Liver (tissue), 9 donors: Measurements from ENCODE around the gene STH. TPM values are rescaled to one million over a fixed set of nuclear protein-coding genes. Genes with fewer than 3 reads are reported as not detected.

ENCODE experiments used
- DNase-seq: peaks from one replicate; pipeline ENCODE4 v3.0.0-alpha.2; 2017; ENCODE audit warnings: low spot score
- H3K27ac ChIP-seq, 2 donors: one replicate each; pipeline ENCODE4 v1.7.0; 2013; ENCODE audit warnings: inconsistent platforms in 2 of 2, low read length in 2 of 2, control low read depth in 1 of 2, low read depth in 1 of 2, mild to moderate bottlenecking in 1 of 2
- H3K27me3 ChIP-seq, 4 donors: one replicate each; pipeline versions ENCODE4 v1.6.1 to v1.7.0; 2013; ENCODE audit warnings: low read length in 3 of 4, inconsistent platforms in 1 of 4, mild to moderate bottlenecking in 1 of 4, moderate library complexity in 1 of 4; ENCODE audit not compliant: control insufficient read depth in 4 of 4, insufficient read depth in 4 of 4
- H3K36me3 ChIP-seq, 4 donors: one replicate each; pipeline versions ENCODE4 v1.6.1 to v1.7.0; 2013; ENCODE audit warnings: low read length in 3 of 4, mild to moderate bottlenecking in 3 of 4, low read depth in 1 of 4, moderate library complexity in 1 of 4; ENCODE audit not compliant: control insufficient read depth in 4 of 4, insufficient read depth in 3 of 4
- H3K4me1 ChIP-seq, 4 donors: one replicate each; pipeline versions ENCODE4 v1.6.1 to v1.7.0; 2013; ENCODE audit warnings: low read length in 3 of 4, mild to moderate bottlenecking in 3 of 4, moderate library complexity in 1 of 4; ENCODE audit not compliant: control insufficient read depth in 4 of 4, insufficient read depth in 4 of 4
- H3K4me3 ChIP-seq, 3 donors: one replicate each; pipeline versions ENCODE4 v1.6.1 to v1.7.0; 2013; ENCODE audit warnings: low read length in 3 of 3, control low read depth in 1 of 3, low read depth in 1 of 3, mild to moderate bottlenecking in 1 of 3
- H3K9ac ChIP-seq, 2 donors: one replicate each; pipeline ENCODE4 v1.7.0; 2013; ENCODE audit warnings: low read length in 2 of 2, mild to moderate bottlenecking in 2 of 2, moderate library complexity in 2 of 2, control low read depth in 1 of 2, low read depth in 1 of 2
- H3K9me3 ChIP-seq, 4 donors: one replicate each; pipeline versions ENCODE4 v1.6.1 to v1.7.0; 2013; ENCODE audit warnings: low read length in 3 of 4; ENCODE audit not compliant: control insufficient read depth in 4 of 4
- EGR1 ChIP-seq, 2 donors: IDR thresholded peaks; 2 replicates each; pipeline ENCODE4 v1.6.1; 2016 to 2018; ENCODE audit warnings: antibody characterized with exemption in 2 of 2, low read depth in 2 of 2
- FOXA1 ChIP-seq: IDR thresholded peaks from 2 replicates; pipeline ENCODE4 v1.6.1; 2016; ENCODE audit warnings: antibody characterized with exemption
- HNF4A ChIP-seq, 2 donors: conservative IDR thresholded peaks; 2 replicates each; pipeline ENCODE4 v1.6.1; 2016; ENCODE audit warnings: antibody characterized with exemption in 2 of 2, mild to moderate bottlenecking in 2 of 2
- NR2F2 ChIP-seq: IDR thresholded peaks from 2 replicates; pipeline ENCODE4 v1.6.1; 2016; ENCODE audit warnings: antibody characterized with exemption
- RAD21 ChIP-seq, 2 donors: IDR thresholded peaks; 2 replicates each; pipeline ENCODE4 v1.6.1; 2016; ENCODE audit warnings: antibody characterized with exemption in 2 of 2, mild to moderate bottlenecking in 2 of 2
- RXRA ChIP-seq, 2 donors: IDR thresholded peaks; 2 replicates each; pipeline ENCODE4 v1.6.1; 2017 to 2018; ENCODE audit warnings: antibody characterized with exemption in 2 of 2, mild to moderate bottlenecking in 1 of 2
- SP1 ChIP-seq: IDR thresholded peaks from 2 replicates; pipeline ENCODE4 v1.6.1; 2018; ENCODE audit warnings: antibody characterized with exemption, mild to moderate bottlenecking
- TAF1 ChIP-seq: conservative IDR thresholded peaks from 2 replicates; pipeline ENCODE4 v1.6.1; 2016; ENCODE audit warnings: antibody characterized with exemption, mild to moderate bottlenecking
- YY1 ChIP-seq: IDR thresholded peaks from 2 replicates; pipeline ENCODE4 v1.6.1; 2016; ENCODE audit warnings: antibody characterized with exemption, mild to moderate bottlenecking
- WGBS: extraction: QIAGEN DNeasy Blood & Tissue Kit; methylation state at CpG from one replicate; pipeline ENCODE4 v1.1.7; 2013; 5-methylcytosine and 5-hydroxymethylcytosine counted together
- polyA plus RNA-seq, 2 donors: library from polyadenylated mRNA; stranded (reverse) in 1 of 2; unstranded in 1 of 2; fragments of 200-250 nt in 1 of 2; fragments of >200 nt in 1 of 2; fragmentation: Nextera tagmentation in 1 of 2; extraction: Ambion mirVana in 1 of 2; gene quantifications; one replicate each; pipeline versions ENCODE4 v1.2.1 to v1.2.3, GENCODE V29; 2013 to 2015
- total RNA-seq, 2 donors: library from RNA; depleted of rRNA; stranded (reverse); fragments of >200 nt; gene quantifications; one replicate each; pipeline ENCODE4 v1.2.3, GENCODE V29; 2014
- TF ChIP-seq, protein P1 (sequence below): IDR thresholded peaks from 2 replicates; pipeline ENCODE4 v1.6.1; 2016; ENCODE audit warnings: antibody characterized with exemption
- TF ChIP-seq, protein P2 (sequence below): IDR thresholded peaks from 2 replicates; pipeline ENCODE4 v1.6.1; 2016; ENCODE audit warnings: antibody characterized with exemption
- TF ChIP-seq, protein P3 (sequence below): fragments of 150-350 bp; IDR thresholded peaks from 2 replicates; pipeline ENCODE4 v1.5.1; 2017; ENCODE audit warnings: improper control_type of control experiment, low read depth, low read length; ENCODE audit not compliant: missing input control
- TF ChIP-seq, protein P4 (sequence below): IDR thresholded peaks from 2 replicates; pipeline ENCODE4 v1.6.1; 2016; ENCODE audit warnings: antibody characterized with exemption
- donor health status: healthy.
- donor health status: healthy.
- donor health status: healthy.
- donor health status: healthy.
- donor health status: healthy.

The STH gene
- total and polyA plus RNA-seq, 4 donors = not detected

DNA sequence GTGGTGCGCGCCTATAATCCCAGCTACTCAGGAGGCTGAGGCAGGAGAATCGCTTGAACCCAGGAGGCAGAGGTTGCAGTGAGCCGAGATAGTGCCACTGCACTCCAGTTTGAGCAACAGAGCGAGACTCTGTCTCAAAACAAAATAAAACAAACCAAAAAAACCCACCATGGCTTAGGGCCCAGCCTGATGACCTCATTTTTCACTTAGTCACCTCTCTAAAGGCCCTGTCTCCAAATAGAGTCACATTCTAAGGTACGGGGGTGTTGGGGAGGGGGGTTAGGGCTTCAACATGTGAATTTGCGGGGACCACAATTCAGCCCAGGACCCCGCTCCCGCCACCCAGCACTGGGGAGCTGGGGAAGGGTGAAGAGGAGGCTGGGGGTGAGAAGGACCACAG lies 1.4 kb upstream of the STH start:
- H3K36me3 ChIP-seq = no peaks in the 10 kb centered on the region
- H3K9ac ChIP-seq = no peak overlapping the region
- no peaks in the 10 kb centered on the region for H3K27me3 ChIP-seq
- H3K4me1 ChIP-seq = peaks cover 0 to under 1% (median 0%) of the 10 kb centered on the region in 4 donors
- no peak for DNase-seq
- no peak overlapping the region for H3K27ac ChIP-seq
- H3K4me3 ChIP-seq = no peak overlapping the region
- TF ChIP-seq, protein P1, sequence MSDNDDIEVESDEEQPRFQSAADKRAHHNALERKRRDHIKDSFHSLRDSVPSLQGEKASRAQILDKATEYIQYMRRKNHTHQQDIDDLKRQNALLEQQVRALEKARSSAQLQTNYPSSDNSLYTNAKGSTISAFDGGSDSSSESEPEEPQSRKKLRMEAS = no peak
- TF ChIP-seq, protein P2, sequence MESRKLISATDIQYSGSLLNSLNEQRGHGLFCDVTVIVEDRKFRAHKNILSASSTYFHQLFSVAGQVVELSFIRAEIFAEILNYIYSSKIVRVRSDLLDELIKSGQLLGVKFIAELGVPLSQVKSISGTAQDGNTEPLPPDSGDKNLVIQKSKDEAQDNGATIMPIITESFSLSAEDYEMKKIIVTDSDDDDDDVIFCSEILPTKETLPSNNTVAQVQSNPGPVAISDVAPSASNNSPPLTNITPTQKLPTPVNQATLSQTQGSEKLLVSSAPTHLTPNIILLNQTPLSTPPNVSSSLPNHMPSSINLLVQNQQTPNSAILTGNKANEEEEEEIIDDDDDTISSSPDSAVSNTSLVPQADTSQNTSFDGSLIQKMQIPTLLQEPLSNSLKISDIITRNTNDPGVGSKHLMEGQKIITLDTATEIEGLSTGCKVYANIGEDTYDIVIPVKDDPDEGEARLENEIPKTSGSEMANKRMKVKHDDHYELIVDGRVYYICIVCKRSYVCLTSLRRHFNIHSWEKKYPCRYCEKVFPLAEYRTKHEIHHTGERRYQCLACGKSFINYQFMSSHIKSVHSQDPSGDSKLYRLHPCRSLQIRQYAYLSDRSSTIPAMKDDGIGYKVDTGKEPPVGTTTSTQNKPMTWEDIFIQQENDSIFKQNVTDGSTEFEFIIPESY = no peak
- 94% methylated on average over 9 of the region's 9 CpGs for WGBS
- no peaks in the 10 kb centered on the region for H3K9me3 ChIP-seq

DNA sequence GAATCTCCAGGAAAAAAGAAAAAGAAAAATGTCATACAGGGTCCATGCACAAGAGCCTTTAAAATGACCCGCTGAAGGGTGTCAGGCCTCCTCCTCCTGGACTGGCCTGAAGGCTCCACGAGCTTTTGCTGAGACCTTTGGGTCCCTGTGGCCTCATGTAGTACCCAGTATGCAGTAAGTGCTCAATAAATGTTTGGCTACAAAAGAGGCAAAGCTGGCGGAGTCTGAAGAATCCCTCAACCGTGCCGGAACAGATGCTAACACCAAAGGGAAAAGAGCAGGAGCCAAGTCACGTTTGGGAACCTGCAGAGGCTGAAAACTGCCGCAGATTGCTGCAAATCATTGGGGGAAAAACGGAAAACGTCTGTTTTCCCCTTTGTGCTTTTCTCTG lies 845 bp downstream of the STH start:
- Histone ChIP-seq H3K9me3 (no peaks in the 10 kb centered on the region), H3K27ac (no peak overlapping the region), H3K4me1 (peaks cover 5 to 19% (median 12%) of the 10 kb centered on the region in 4 donors), H3K9ac (no peak overlapping the region), H3K27me3 (no peaks in the 10 kb centered on the region), H3K4me3 (no peak overlapping the region), H3K36me3 (no peaks in the 10 kb centered on the region)
- no peak for DNase-seq
- 89% methylated on average over 9 of the region's 9 CpGs for whole genome bisulfite sequencing
- TF ChIP-seq, protein P3, sequence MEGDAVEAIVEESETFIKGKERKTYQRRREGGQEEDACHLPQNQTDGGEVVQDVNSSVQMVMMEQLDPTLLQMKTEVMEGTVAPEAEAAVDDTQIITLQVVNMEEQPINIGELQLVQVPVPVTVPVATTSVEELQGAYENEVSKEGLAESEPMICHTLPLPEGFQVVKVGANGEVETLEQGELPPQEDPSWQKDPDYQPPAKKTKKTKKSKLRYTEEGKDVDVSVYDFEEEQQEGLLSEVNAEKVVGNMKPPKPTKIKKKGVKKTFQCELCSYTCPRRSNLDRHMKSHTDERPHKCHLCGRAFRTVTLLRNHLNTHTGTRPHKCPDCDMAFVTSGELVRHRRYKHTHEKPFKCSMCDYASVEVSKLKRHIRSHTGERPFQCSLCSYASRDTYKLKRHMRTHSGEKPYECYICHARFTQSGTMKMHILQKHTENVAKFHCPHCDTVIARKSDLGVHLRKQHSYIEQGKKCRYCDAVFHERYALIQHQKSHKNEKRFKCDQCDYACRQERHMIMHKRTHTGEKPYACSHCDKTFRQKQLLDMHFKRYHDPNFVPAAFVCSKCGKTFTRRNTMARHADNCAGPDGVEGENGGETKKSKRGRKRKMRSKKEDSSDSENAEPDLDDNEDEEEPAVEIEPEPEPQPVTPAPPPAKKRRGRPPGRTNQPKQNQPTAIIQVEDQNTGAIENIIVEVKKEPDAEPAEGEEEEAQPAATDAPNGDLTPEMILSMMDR = no peak
- TF ChIP-seq, protein P1 = no peak
- TF ChIP-seq, protein P4, sequence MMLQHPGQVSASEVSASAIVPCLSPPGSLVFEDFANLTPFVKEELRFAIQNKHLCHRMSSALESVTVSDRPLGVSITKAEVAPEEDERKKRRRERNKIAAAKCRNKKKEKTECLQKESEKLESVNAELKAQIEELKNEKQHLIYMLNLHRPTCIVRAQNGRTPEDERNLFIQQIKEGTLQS = no peak

DNA sequence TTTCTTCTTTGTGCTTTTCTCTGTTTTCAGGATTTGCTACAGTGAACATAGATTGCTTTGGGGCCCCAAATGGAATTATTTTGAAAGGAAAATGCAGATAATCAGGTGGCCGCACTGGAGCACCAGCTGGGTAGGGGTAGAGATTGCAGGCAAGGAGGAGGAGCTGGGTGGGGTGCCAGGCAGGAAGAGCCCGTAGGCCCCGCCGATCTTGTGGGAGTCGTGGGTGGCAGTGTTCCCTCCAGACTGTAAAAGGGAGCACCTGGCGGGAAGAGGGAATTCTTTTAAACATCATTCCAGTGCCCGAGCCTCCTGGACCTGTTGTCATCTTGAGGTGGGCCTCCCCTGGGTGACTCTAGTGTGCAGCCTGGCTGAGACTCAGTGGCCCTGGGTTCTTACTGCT lies 1.2 kb downstream of the STH start:
- H3K27me3 ChIP-seq = no peaks in the 10 kb centered on the region
- no peak for DNase-seq
- no peaks in the 10 kb centered on the region for H3K36me3 ChIP-seq
- H3K27ac ChIP-seq = no peak overlapping the region
- 80% methylated on average over 7 of the region's 7 CpGs for WGBS
- peaks cover 5 to 19% (median 12%) of the 10 kb centered on the region in 4 donors for H3K4me1 ChIP-seq
- H3K9ac ChIP-seq = no peak overlapping the region
- no peaks in the 10 kb centered on the region for H3K9me3 ChIP-seq
- no peak overlapping the region for H3K4me3 ChIP-seq
- no peak for TF ChIP-seq NR2F2
- TF ChIP-seq SP1 = no peak
- no peak for TF ChIP-seq RAD21 (IDR thresholded peaks at IDR 0.05)

DNA sequence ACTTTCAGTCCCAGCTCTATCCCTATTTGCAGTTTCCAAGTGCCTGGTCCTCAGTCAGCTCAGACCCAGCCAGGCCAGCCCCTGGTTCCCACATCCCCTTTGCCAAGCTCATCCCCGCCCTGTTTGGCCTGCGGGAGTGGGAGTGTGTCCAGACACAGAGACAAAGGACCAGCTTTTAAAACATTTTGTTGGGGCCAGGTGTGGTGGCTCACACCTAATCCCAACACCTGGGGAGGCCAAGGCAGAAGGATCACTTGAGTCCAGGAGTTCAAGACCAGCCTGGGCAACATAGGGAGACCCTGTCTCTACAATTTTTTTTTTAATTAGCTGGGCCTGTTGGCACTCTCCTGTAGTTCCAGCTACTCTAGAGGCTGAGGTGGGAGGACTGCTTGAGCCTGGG lies 1.7 kb downstream of the STH start:
- 85% methylated on average over 2 of the region's 2 CpGs for WGBS
- Histone ChIP-seq H3K9ac (no peak overlapping the region), H3K9me3 (no peaks in the 10 kb centered on the region), H3K27ac (no peak overlapping the region), H3K27me3 (no peaks in the 10 kb centered on the region), H3K36me3 (no peaks in the 10 kb centered on the region), H3K4me1 (peaks cover 5 to 19% (median 12%) of the 10 kb centered on the region in 4 donors), H3K4me3 (no peak overlapping the region)
- no peak for DNase-seq
- TF ChIP-seq NR2F2 (no peak), RXRA (IDR thresholded peaks at IDR 0.05) (no peak), EGR1 (IDR thresholded peaks at IDR 0.05; ENCODE audit: low read depth in 2 of 2) (no peak), TAF1 (no peak), HNF4A (conservative IDR thresholded peaks at IDR 0.05) (no peak), YY1 (no peak), FOXA1 (no peak)
- TF ChIP-seq, protein P2 = no peak
